Spleen (tissue), 7 donors: ENCODE measurements around the gene P4HB.

ENCODE experiments used
- POLR2A ChIP-seq, 3 donors: fragments of 450-650 bp; IDR thresholded peaks; one replicate each; pipeline ENCODE4 v1.5.1; 2017; ENCODE audit warnings: antibody characterized with exemption in 3 of 3, mild to moderate bottlenecking in 1 of 3
- POLR2AphosphoS5 ChIP-seq, 3 donors: sonication (generic); formaldehyde crosslinking; IDR thresholded peaks; one replicate each; pipeline ENCODE4 v1.5.1; 2017; ENCODE audit warnings: antibody characterized with exemption in 3 of 3
- TF ChIP-seq, protein P1 (sequence below), 11 experiments: fragments of 200-600 bp in 7 of 11; fragments of 450-650 bp in 4 of 11; sonication (generic) in 4 of 11; IDR thresholded peaks in 8 of 11; conservative IDR thresholded peaks in 3 of 11; 1 replicate in 7 of 11; 2 replicates in 4 of 11; pipeline versions ENCODE4 v1.4.0 to v1.8.0; 2016 to 2021; ENCODE audit warnings: antibody characterized with exemption in 11 of 11, inconsistent platforms in 4 of 11, mild to moderate bottlenecking in 1 of 11
- donor health status: DM: no; HTN: no; CAD: no; lungs with moderate emphysema.
- donor health status: DM: no; HTN: no; CAD: no.
- donor health status: DM: no; HTN: no; CAD: no.

DNA sequence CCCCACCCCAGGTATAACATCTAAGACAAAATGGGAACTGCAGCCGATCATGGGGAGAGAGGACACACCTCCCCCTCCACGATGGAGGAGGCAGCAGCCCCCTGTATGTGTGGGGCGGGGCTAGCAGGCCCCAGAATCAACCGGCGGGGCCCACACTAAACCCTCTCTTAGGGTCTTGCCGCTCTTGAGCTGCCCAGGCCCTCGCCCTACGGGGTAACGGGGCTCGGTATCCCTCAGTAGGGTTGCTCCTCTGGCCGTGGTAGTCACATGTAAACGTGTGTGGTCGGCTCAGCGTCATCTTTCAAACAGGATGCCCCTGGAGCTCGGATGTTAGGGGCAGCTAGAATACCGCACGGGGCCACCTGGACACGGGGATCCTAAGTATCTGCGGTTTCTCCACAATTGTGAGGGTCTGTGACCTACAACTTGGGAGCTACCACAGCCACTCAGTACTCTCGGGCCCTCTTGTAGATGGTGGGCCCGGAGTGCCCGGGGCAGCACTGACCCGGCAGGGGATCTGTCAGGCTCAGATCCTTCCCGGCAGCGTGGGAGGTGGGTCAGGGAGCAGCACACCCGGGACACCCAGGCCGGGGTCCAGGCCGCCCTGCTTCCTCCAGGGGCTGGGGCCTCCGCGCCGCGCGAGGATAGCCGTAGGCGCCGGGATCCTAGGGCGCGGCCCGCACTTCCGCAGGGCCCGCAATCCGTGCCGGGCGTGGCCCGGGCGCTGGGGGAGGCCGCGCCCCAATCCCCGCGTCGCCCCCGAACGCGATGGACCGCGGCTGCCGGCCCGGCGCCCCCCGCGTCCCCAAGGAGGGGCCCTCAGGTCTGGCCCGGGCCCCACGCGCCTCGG is 10.0 kb upstream of the P4HB start:
- TF ChIP-seq POLR2A (IDR thresholded peaks at IDR 0.05) = no peak
- TF ChIP-seq, protein P1, sequence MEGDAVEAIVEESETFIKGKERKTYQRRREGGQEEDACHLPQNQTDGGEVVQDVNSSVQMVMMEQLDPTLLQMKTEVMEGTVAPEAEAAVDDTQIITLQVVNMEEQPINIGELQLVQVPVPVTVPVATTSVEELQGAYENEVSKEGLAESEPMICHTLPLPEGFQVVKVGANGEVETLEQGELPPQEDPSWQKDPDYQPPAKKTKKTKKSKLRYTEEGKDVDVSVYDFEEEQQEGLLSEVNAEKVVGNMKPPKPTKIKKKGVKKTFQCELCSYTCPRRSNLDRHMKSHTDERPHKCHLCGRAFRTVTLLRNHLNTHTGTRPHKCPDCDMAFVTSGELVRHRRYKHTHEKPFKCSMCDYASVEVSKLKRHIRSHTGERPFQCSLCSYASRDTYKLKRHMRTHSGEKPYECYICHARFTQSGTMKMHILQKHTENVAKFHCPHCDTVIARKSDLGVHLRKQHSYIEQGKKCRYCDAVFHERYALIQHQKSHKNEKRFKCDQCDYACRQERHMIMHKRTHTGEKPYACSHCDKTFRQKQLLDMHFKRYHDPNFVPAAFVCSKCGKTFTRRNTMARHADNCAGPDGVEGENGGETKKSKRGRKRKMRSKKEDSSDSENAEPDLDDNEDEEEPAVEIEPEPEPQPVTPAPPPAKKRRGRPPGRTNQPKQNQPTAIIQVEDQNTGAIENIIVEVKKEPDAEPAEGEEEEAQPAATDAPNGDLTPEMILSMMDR (IDR thresholded peaks at IDR 0.05 in 8 of 11, conservative IDR thresholded peaks at IDR 0.05 in 3 of 11) = no peak
- peak; percentile 58 to 75 (median 70) for TF ChIP-seq POLR2AphosphoS5 (IDR thresholded peaks at IDR 0.05)
